Endothelial cell (in vitro differentiated cells): ENCODE measurements around the gene KL. TPM values are rescaled to one million over a fixed set of nuclear protein-coding genes. Genes with fewer than 3 reads are reported as not detected.
A peak's percentile ranks its signal among the peaks of the same experiment; 100 is the strongest.

Source experiments
- DNase-seq: peaks from one replicate; pipeline ENCODE4 v3.0.0; 2021; ENCODE audit warnings: low spot score
- H3K27ac Mint-ChIP-seq: one replicate; pipeline ENCODE4 v1.8.0; 2021; ENCODE audit warnings: mixed read lengths, inconsistent platforms; ENCODE audit not compliant: unreplicated experiment
- H3K27me3 Mint-ChIP-seq: one replicate; pipeline ENCODE4 v1.8.0; 2021; ENCODE audit warnings: mild to moderate bottlenecking, moderate library complexity, mixed read lengths, inconsistent platforms; ENCODE audit not compliant: unreplicated experiment
- H3K36me3 Mint-ChIP-seq: one replicate; pipeline ENCODE4 v1.8.0; 2021; ENCODE audit warnings: mild to moderate bottlenecking, low read depth, mixed read lengths, inconsistent platforms; ENCODE audit not compliant: unreplicated experiment
- H3K4me1 Mint-ChIP-seq: one replicate; pipeline ENCODE4 v1.8.0; 2021; ENCODE audit warnings: mild to moderate bottlenecking, mixed read lengths, inconsistent platforms; ENCODE audit not compliant: unreplicated experiment
- H3K4me3 Mint-ChIP-seq: one replicate; pipeline ENCODE4 v1.8.0; 2021; ENCODE audit warnings: mild to moderate bottlenecking, mixed read lengths, inconsistent platforms; ENCODE audit not compliant: unreplicated experiment
- H3K9me3 Mint-ChIP-seq: one replicate; pipeline ENCODE4 v1.8.0; 2021; ENCODE audit warnings: mixed read lengths, inconsistent platforms; ENCODE audit not compliant: unreplicated experiment
- CTCF ChIP-seq: fragments of 200-600 bp; sonication (generic); IDR thresholded peaks from one replicate; pipeline ENCODE4 v1.5.0; 2021; ENCODE audit warnings: antibody characterized with exemption; ENCODE audit not compliant: unreplicated experiment
- total RNA-seq: library from RNA; stranded (reverse); fragmentation: NEBNext Ultra II Directional; extraction: Animal tissue kit (Norgen Biotek cat#: 25700); gene quantifications from one replicate; pipeline ENCODE4 v1.2.1, GENCODE V29; 2021; ENCODE audit not compliant: unreplicated experiment

Gene KL
- total RNA-seq, 1 donor from 2014 or later: 29.6 TPM

GRCh38 chr13:33089311-33089710 is 73.1 kb downstream of the KL start:
- no peak overlapping the region for H3K4me3 Mint-ChIP-seq
- H3K36me3 Mint-ChIP-seq: peaks cover 5% of the 10 kb centered on the region
- H3K27me3 Mint-ChIP-seq: no peaks in the 10 kb centered on the region
- no peak overlapping the region for H3K27ac Mint-ChIP-seq
- peaks cover 39% of the 10 kb centered on the region for H3K4me1 Mint-ChIP-seq
- no peak for DNase-seq
- no peak for TF ChIP-seq CTCF
- H3K9me3 Mint-ChIP-seq: peaks cover 4% of the 10 kb centered on the region

GRCh38 chr13:33090755-33091414 is 74.7 kb downstream of the KL start:
- Mint-ChIP-seq H3K27ac (peak overlapping the region; percentile 74), H3K4me3 (no peak overlapping the region), H3K27me3 (no peaks in the 10 kb centered on the region), H3K9me3 (peaks cover 5% of the 10 kb centered on the region), H3K4me1 (peaks cover 39% of the 10 kb centered on the region), H3K36me3 (peaks cover 5% of the 10 kb centered on the region)
- DNase-seq: no peak
- TF ChIP-seq CTCF: no peak

GRCh38 chr13:33091415-33091774 is 75.2 kb downstream of the KL start:
- Mint-ChIP-seq H3K27me3 (no peaks in the 10 kb centered on the region), H3K27ac (peak overlapping the region; percentile 74), H3K9me3 (peaks cover 5% of the 10 kb centered on the region), H3K36me3 (peaks cover 5% of the 10 kb centered on the region), H3K4me3 (no peak overlapping the region), H3K4me1 (peaks cover 39% of the 10 kb centered on the region)
- no peak for DNase-seq
- TF ChIP-seq CTCF: no peak

GRCh38 chr13:33092073-33092987 is 76.1 kb downstream of the KL start:
- no peak for TF ChIP-seq CTCF
- Mint-ChIP-seq H3K27ac (peak overlapping the region; percentile 74), H3K27me3 (no peaks in the 10 kb centered on the region), H3K4me1 (peaks cover 37% of the 10 kb centered on the region), H3K9me3 (peaks cover 5% of the 10 kb centered on the region), H3K4me3 (no peak overlapping the region), H3K36me3 (peaks cover 5% of the 10 kb centered on the region)
- DNase-seq: no peak
